GM12864 (cell line): ENCODE measurements around the gene SAP30BP.

Source experiments
- DNase-seq: peaks from one replicate; pipeline ENCODE4 v3.0.0-alpha.2; 2011; ENCODE audit warnings: low read depth
- H3K4me3 ChIP-seq: 2 replicates; pipeline ENCODE4 v1.5.1; 2011; ENCODE audit warnings: mild to moderate bottlenecking, low read depth, low read length, control low read depth
- TF ChIP-seq, protein P1 (sequence below): IDR thresholded peaks from 2 replicates; pipeline ENCODE4 v1.5.1; 2011; ENCODE audit warnings: low read depth, mild to moderate bottlenecking, moderate library complexity, low read length, control low read depth, inconsistent platforms; ENCODE audit errors: missing control alignments

SAP30BP gene

DNA sequence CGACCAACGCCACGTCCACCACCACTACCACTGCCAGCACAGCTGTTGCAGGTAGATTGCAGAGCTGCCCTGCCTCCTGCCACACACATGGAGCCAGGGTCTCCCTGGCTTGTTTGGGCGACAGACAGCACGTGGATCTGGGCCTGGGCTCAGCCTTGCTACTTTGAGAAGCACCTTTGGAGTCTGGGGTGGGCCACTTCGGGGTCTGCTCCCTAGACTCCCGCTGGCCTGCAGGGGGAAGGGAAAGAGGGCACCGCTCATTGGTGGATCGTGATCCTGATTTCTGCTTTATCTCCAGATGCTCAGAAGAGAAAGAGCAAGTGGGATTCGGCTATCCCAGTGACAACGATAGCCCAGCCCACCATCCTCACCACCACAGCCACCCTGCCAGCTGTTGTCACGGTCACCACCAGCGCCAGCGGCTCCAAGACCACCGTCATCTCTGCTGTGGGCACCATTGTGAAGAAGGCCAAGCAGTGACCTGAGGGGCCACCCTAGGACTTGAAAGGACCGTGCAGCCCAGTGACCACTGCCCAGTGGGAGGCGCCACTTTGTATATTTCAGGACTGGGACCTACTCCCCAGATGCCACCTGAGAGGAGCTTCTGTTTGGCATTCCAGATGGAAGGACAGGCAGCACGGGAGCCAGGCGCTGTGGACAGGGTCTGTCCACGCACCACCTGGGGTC lies 39.0 kb downstream of the SAP30BP start:
- H3K4me3 ChIP-seq: no peak overlapping the region
- TF ChIP-seq, protein P1, sequence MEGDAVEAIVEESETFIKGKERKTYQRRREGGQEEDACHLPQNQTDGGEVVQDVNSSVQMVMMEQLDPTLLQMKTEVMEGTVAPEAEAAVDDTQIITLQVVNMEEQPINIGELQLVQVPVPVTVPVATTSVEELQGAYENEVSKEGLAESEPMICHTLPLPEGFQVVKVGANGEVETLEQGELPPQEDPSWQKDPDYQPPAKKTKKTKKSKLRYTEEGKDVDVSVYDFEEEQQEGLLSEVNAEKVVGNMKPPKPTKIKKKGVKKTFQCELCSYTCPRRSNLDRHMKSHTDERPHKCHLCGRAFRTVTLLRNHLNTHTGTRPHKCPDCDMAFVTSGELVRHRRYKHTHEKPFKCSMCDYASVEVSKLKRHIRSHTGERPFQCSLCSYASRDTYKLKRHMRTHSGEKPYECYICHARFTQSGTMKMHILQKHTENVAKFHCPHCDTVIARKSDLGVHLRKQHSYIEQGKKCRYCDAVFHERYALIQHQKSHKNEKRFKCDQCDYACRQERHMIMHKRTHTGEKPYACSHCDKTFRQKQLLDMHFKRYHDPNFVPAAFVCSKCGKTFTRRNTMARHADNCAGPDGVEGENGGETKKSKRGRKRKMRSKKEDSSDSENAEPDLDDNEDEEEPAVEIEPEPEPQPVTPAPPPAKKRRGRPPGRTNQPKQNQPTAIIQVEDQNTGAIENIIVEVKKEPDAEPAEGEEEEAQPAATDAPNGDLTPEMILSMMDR: no peak
- no peak for DNase-seq

DNA sequence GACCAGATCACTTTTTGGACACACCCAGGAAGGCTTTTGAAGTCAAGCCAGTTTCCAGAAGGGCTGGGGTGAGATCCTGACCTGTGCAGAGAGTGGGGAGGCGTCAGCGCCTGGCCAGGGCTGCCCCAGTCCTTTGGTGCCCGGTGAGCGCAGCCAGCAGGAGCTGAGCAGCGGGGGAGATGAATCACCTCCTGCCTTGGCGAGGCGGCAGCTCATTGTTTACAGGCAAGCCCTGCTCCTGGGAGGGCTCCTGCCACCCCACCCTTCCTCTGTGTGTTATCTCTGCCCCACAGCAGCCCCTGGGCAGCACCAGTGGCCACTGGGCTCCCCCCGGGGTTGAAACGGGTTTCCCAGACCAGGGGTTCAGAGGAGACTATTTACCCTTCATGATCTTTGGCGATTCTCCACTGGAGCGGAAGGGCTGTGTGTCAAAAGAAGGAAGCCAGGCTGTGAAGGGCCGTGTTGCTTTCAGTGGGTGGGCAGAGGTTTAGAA lies 40.0 kb downstream of the SAP30BP start:
- DNase-seq: no peak

GRCh38 chr17:75712446-75712845 lies 45.3 kb downstream of the SAP30BP start:
- TF ChIP-seq, protein P1: no peak
- no peak for DNase-seq

More for the DNA sequence above, 40.0 kb downstream of the SAP30BP start:
- TF ChIP-seq, protein P1: no peak
- H3K4me3 ChIP-seq: no peak overlapping the region

DNA sequence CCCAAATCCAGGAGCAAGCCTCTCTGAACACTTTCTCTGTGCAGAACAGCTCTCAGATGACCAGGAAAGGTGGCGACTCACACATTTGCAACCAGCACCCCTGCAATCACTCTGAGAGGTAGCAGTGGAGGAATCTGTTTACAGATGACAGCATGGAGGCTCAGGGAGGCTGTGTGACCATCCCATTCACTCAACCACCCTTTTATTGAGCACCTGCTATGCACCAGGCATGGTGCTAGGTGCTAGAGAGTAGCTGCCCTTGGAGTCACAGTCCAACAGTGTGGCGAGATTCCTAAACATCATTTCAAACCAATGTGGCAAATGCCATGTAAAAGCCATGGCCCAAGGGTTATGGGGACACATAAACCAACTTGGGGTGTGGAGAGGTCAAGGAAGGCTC lies 52.6 kb downstream of the SAP30BP start:
- TF ChIP-seq, protein P1: no peak
- H3K4me3 ChIP-seq: no peak overlapping the region
- no peak for DNase-seq

More at GRCh38 chr17:75712446-75712845, 45.3 kb downstream of the SAP30BP start:
- H3K4me3 ChIP-seq: no peak overlapping the region

DNA sequence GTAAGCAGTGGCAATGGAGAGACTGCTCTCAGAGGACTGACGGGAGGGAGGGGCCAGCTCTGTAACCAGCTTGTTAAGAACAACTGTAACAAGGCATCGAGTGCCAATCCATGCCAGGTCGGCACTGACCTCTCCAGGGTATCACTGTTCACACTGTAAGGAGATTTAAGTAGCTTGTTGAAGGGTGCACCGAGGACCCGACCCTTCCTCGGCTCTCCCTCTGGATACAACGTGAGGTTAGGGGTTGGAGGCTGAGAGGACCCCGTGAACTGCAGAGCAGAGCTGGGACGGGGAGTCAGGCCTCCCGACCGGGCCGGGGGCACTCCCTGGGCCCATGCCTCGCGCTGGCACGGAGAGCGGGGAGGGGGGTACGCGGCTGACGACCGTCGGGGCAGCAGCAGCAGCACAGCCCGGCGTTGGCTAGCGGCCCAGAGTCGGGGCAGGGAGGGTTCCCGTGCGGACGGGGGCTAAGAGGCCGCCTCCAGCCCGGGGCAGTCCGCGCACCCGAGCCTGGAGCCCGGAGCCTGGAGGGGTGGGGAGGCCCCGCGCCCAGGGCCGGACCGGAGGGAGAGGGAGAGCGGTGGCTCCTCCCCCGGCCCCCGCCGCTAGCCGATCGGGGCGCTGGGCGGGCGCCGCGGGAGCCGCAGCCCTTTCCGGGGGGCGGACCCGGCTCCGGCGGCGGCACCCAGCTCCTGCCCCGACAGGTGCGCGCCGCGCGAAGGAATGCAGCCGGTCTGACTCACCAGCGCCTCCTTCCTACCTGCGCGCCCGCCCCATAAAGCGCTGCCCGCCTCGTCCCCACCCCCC lies 53.7 kb downstream of the SAP30BP start, which contains the start of gene ITGB4:
ITGB4 (plus strand) TSS at position 804 of the 807 bp plus-strand sequence. CDS start 3,245 bp downstream, outside the sequence.
- no peak for DNase-seq
- peak within 1 kb of the TSS; percentile 42 for H3K4me3 ChIP-seq
- TF ChIP-seq, protein P1: no peak

GRCh38 chr17:75721463-75722011 lies 54.4 kb downstream of the SAP30BP start:
- DNase-seq: no peak
- TF ChIP-seq, protein P1: no peak
- H3K4me3 ChIP-seq: no peak overlapping the region
